Activated T-helper 17 cell treated with anti-CD3 and anti-CD28 coated beads, Interleukin-2, amount 50 U/mL, for 72 hours (primary cell): ENCODE results near the gene MRAS. TPM values are rescaled to one million over a fixed set of nuclear protein-coding genes. Genes with fewer than 3 reads are reported as not detected.

Source experiments
- ATAC-seq: fragments of 150-1000 bp; cut with Tn5 transposase; replicated peaks from 2 replicates; pipeline ENCODE4 v1.10.0; 2021; ENCODE audit warnings: mild to moderate bottlenecking, moderate library complexity
- H3K27ac Mint-ChIP-seq: one replicate; pipeline ENCODE4 v1.8.0; 2022; ENCODE audit warnings: mixed read lengths
- H3K27me3 Mint-ChIP-seq: one replicate; pipeline ENCODE4 v1.8.0; 2022; ENCODE audit warnings: mixed read lengths
- H3K36me3 Mint-ChIP-seq: one replicate; pipeline ENCODE4 v1.8.0; 2022; ENCODE audit warnings: low read depth, mild to moderate bottlenecking, mixed read lengths
- H3K4me1 Mint-ChIP-seq: one replicate; pipeline ENCODE4 v1.8.0; 2022; ENCODE audit warnings: mixed read lengths
- H3K4me3 Mint-ChIP-seq: one replicate; pipeline ENCODE4 v1.8.0; 2022; ENCODE audit warnings: mild to moderate bottlenecking, mixed read lengths
- H3K9me3 Mint-ChIP-seq: one replicate; pipeline ENCODE4 v1.8.0; 2022; ENCODE audit warnings: mixed read lengths
- total RNA-seq, 2 donors: library from RNA; stranded (reverse); gene quantifications; one replicate each; pipeline ENCODE4 v1.2.3, GENCODE V29; 2022

The MRAS gene
- total RNA-seq, 2 donors from 2014 or later = 0.37 to 0.67 TPM

DNA sequence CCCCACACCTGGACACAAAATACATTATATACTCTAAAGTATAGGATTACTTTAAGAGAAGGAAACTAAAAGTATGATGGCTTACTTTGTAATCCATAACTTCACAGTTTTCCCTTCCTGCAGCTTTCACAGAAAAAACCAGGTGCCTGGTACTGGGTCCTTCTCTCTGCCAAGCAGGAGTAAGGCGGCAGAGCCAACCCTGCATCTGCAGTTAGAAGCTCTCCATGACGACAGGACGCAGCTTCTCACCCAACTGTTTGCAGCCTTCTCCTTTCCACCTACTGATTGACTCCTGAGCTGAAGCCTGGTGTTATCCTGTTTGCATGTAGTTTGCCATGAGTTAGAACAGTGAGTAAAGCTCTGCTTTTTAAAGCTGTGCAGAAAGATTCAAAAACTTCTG is 6.7 kb downstream of the MRAS start:
- H3K27me3 Mint-ChIP-seq = no peaks in the 10 kb centered on the region
- H3K4me3 Mint-ChIP-seq = no peak overlapping the region
- H3K27ac Mint-ChIP-seq = no peak overlapping the region
- H3K4me1 Mint-ChIP-seq = no peaks in the 10 kb centered on the region
- ATAC-seq = no peak
- no peaks in the 10 kb centered on the region for H3K9me3 Mint-ChIP-seq
- H3K36me3 Mint-ChIP-seq = no peaks in the 10 kb centered on the region

GRCh38 chr3:138356730-138357405 is 8.5 kb downstream of the MRAS start:
- H3K4me3 Mint-ChIP-seq = no peak overlapping the region
- no peaks in the 10 kb centered on the region for H3K27me3 Mint-ChIP-seq
- no peaks in the 10 kb centered on the region for H3K4me1 Mint-ChIP-seq
- H3K36me3 Mint-ChIP-seq = no peaks in the 10 kb centered on the region
- ATAC-seq = no peak
- H3K27ac Mint-ChIP-seq = no peak overlapping the region
- H3K9me3 Mint-ChIP-seq = no peaks in the 10 kb centered on the region

- Mint-ChIP-seq H3K36me3 (no peaks in the 10 kb centered on the region), H3K27ac (no peak overlapping the region), H3K4me1 (no peaks in the 10 kb centered on the region), H3K9me3 (no peaks in the 10 kb centered on the region), H3K4me3 (no peak overlapping the region), H3K27me3 (no peaks in the 10 kb centered on the region)
- ATAC-seq = no peak
These were observed 11.0 kb downstream of the MRAS start for GRCh38 chr3:138359148-138359918.

- ATAC-seq = no peak
- no peaks in the 10 kb centered on the region for H3K27me3 Mint-ChIP-seq
- no peak overlapping the region for H3K4me3 Mint-ChIP-seq
- H3K9me3 Mint-ChIP-seq = no peaks in the 10 kb centered on the region
- no peaks in the 10 kb centered on the region for H3K36me3 Mint-ChIP-seq
- no peaks in the 10 kb centered on the region for H3K4me1 Mint-ChIP-seq
- H3K27ac Mint-ChIP-seq = no peak overlapping the region
These were observed 11.8 kb downstream of the MRAS start for GRCh38 chr3:138359919-138360868.

- Mint-ChIP-seq H3K4me3 (no peak overlapping the region), H3K27me3 (no peaks in the 10 kb centered on the region), H3K36me3 (no peaks in the 10 kb centered on the region), H3K27ac (no peak overlapping the region), H3K9me3 (no peaks in the 10 kb centered on the region), H3K4me1 (no peaks in the 10 kb centered on the region)
- ATAC-seq = no peak
These were observed 12.6 kb downstream of the MRAS start for GRCh38 chr3:138360869-138361525.

DNA sequence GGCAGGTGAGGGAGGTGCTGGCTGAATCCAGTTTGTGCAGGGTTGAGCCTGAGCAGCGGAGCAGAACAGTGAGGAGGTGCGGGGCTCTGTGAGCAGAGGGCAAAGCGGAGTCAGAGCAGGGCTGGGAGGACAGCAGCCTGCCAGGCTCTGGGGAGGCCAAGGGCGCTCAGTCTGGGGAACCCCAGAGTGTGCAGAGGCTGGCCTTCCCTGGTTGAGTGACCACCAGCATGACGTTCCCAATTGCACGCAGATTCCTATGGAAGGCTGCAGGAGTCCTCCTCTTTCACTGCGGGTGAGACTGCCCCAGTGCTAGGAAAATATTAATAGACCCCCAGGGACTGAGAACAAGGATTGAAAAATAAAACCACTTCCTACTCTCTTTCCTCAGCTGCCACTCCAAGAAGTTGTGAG is 13.2 kb downstream of the MRAS start:
- no peak overlapping the region for H3K27ac Mint-ChIP-seq
- H3K9me3 Mint-ChIP-seq = no peaks in the 10 kb centered on the region
- H3K4me3 Mint-ChIP-seq = no peak overlapping the region
- no peaks in the 10 kb centered on the region for H3K4me1 Mint-ChIP-seq
- no peaks in the 10 kb centered on the region for H3K36me3 Mint-ChIP-seq
- ATAC-seq = no peak
- no peaks in the 10 kb centered on the region for H3K27me3 Mint-ChIP-seq

GRCh38 chr3:138362538-138362937 is 14.2 kb downstream of the MRAS start:
- Mint-ChIP-seq H3K36me3 (no peaks in the 10 kb centered on the region), H3K9me3 (no peaks in the 10 kb centered on the region), H3K4me3 (no peak overlapping the region), H3K27me3 (no peaks in the 10 kb centered on the region), H3K27ac (no peak overlapping the region), H3K4me1 (no peaks in the 10 kb centered on the region)
- no peak for ATAC-seq

- ATAC-seq = no peak
- no peaks in the 10 kb centered on the region for H3K4me1 Mint-ChIP-seq
- no peaks in the 10 kb centered on the region for H3K27me3 Mint-ChIP-seq
- H3K4me3 Mint-ChIP-seq = no peak overlapping the region
- H3K36me3 Mint-ChIP-seq = no peaks in the 10 kb centered on the region
- H3K9me3 Mint-ChIP-seq = no peaks in the 10 kb centered on the region
- no peak overlapping the region for H3K27ac Mint-ChIP-seq
These were observed 14.9 kb downstream of the MRAS start for GRCh38 chr3:138363322-138363721.

- H3K27me3 Mint-ChIP-seq = no peaks in the 10 kb centered on the region
- no peak overlapping the region for H3K4me3 Mint-ChIP-seq
- no peak for ATAC-seq
- no peaks in the 10 kb centered on the region for H3K9me3 Mint-ChIP-seq
- H3K27ac Mint-ChIP-seq = no peak overlapping the region
- H3K4me1 Mint-ChIP-seq = no peaks in the 10 kb centered on the region
- no peaks in the 10 kb centered on the region for H3K36me3 Mint-ChIP-seq
These were observed 16.2 kb downstream of the MRAS start for GRCh38 chr3:138364356-138365252.

DNA sequence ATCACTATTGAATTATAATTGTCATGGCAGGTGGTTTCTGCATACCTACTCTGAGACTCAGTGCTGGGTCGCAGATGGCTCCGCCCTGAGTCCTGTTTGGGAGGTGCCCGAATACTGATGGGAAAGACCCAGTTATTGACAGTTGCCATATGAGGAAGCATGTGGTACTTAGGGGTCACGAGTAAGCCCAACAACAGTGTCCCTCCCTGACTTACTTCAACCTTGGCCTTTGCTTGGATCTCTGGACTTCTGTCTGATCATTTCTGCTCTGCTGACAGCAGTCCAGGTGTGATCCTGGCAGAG is 16.8 kb downstream of the MRAS start:
- H3K27me3 Mint-ChIP-seq = no peaks in the 10 kb centered on the region
- no peak overlapping the region for H3K4me3 Mint-ChIP-seq
- no peaks in the 10 kb centered on the region for H3K4me1 Mint-ChIP-seq
- H3K9me3 Mint-ChIP-seq = no peaks in the 10 kb centered on the region
- no peaks in the 10 kb centered on the region for H3K36me3 Mint-ChIP-seq
- no peak for ATAC-seq
- H3K27ac Mint-ChIP-seq = no peak overlapping the region

DNA sequence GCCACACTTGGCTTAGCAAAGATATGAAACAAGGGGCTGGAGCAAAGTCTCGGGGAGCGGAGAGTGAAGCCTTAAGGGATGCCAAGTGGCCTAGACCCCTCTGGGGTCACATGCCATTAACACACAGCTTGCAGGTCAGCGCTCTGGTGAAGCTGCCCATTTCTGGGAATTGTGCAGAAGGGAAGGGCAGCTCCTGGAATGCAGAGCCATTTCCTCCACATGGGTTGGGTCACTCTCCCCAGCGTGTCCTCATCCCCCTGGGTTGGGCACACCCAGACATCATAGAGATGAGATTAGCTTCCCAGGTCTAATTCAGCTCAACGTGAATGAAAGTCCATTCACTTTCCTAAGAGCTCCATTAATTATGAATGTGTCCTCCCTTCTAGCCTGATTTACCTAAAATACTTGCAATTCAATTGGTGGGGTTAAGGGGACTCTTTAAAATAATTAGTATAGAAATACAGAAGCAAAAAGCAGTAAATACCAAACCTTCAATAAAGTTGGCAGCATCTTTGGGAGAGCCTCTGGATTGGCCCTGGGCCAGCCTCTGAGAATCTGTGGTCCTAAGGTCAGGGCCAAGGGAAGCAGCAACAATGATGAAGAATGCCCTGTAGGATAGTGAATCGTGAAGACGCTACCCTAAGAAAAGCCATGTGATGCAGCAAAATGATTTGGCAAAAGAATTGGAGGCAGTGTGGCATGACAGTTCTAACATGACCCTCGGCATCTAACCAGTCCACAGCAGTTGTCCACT is 17.8 kb downstream of the MRAS start:
- Mint-ChIP-seq H3K36me3 (no peaks in the 10 kb centered on the region), H3K27ac (no peak overlapping the region), H3K27me3 (peaks cover 4% of the 10 kb centered on the region), H3K9me3 (no peaks in the 10 kb centered on the region), H3K4me3 (no peak overlapping the region), H3K4me1 (peaks cover 5% of the 10 kb centered on the region)
- ATAC-seq = no peak

- Mint-ChIP-seq H3K4me1 (peaks cover 8% of the 10 kb centered on the region), H3K27ac (no peak overlapping the region), H3K27me3 (peaks cover 13% of the 10 kb centered on the region), H3K9me3 (no peaks in the 10 kb centered on the region), H3K4me3 (no peak overlapping the region), H3K36me3 (no peaks in the 10 kb centered on the region)
- ATAC-seq = no peak
These were observed 19.0 kb downstream of the MRAS start for GRCh38 chr3:138367326-138367850.

GRCh38 chr3:138367911-138368310 is 19.5 kb downstream of the MRAS start:
- no peaks in the 10 kb centered on the region for H3K36me3 Mint-ChIP-seq
- peaks cover 14% of the 10 kb centered on the region for H3K27me3 Mint-ChIP-seq
- ATAC-seq = no peak
- H3K9me3 Mint-ChIP-seq = no peaks in the 10 kb centered on the region
- no peak overlapping the region for H3K27ac Mint-ChIP-seq
- no peak overlapping the region for H3K4me3 Mint-ChIP-seq
- peaks cover 8% of the 10 kb centered on the region for H3K4me1 Mint-ChIP-seq
